Activated naive CD4-positive, alpha-beta T cell treated with anti-CD3 and anti-CD28 coated beads for 36 hours (primary cell): ENCODE measurements around the gene RAPH1. TPM values are rescaled to one million over a fixed set of nuclear protein-coding genes. Genes with fewer than 3 reads are reported as not detected.
"Not testable (repeated sequence)": the region's sequence is repeated elsewhere in the genome, so short reads cannot be mapped to it uniquely, and the experiment has no call there.

ENCODE experiments used
- CTCF ChIA-PET: fragments of 350-600 bp; sonication (Branson Sonifier 250); formaldehyde crosslinking; loops from one replicate; lab custom pipeline; 2021; ENCODE audit warnings: antibody characterized with exemption; lab: Charles Lee
- DNase-seq: peaks from one replicate; pipeline ENCODE4 v3.0.0-alpha.2; 2020
- H3K27ac Mint-ChIP-seq: one replicate; pipeline ENCODE4 v1.8.0; 2021; ENCODE audit warnings: mild to moderate bottlenecking, mixed read lengths
- H3K27me3 Mint-ChIP-seq: one replicate; pipeline ENCODE4 v1.8.0; 2021; ENCODE audit warnings: low read depth, mixed read lengths
- H3K36me3 Mint-ChIP-seq: one replicate; pipeline ENCODE4 v1.8.0; 2021; ENCODE audit warnings: low read depth, mixed read lengths
- H3K4me1 Mint-ChIP-seq: one replicate; pipeline ENCODE4 v1.8.0; 2021; ENCODE audit warnings: low read depth, mixed read lengths
- H3K4me3 Mint-ChIP-seq: one replicate; pipeline ENCODE4 v1.8.0; 2021; ENCODE audit warnings: mild to moderate bottlenecking, moderate library complexity, mixed read lengths
- H3K9me3 Mint-ChIP-seq: one replicate; pipeline ENCODE4 v1.8.0; 2021; ENCODE audit warnings: mixed read lengths
- intact Hi-C: fragments of 100-400 bp; cut with micrococcal nuclease; formaldehyde crosslinking; loops from one replicate; pipeline ENCODE4 v1.15.1; 2023
- total RNA-seq, 2 experiments: library from RNA; stranded (reverse); gene quantifications; one replicate each; pipeline ENCODE4 v1.2.3, GENCODE V29; 2021

Gene RAPH1
- total RNA-seq, 2 experiments from 2014 or later, result 8.6 to 11.9 TPM

- Mint-ChIP-seq H3K27ac (no peak overlapping the region), H3K36me3 (peaks cover 3% of the 10 kb centered on the region), H3K27me3 (no peaks in the 10 kb centered on the region), H3K4me3 (no peak overlapping the region), H3K4me1 (no peaks in the 10 kb centered on the region), H3K9me3 (no peaks in the 10 kb centered on the region)
- DNase-seq, result no peak
- intact Hi-C loops, result no loop called here
- CTCF ChIA-PET, result interaction anchor here (0.6 to 0.7 kb wide), 3 partner anchors 428 to 1031 kb away, joined by 3 read pairs; no protein-coding TSS in a partner anchor
Measured at GRCh38 chr2:203379156-203379555, 155.9 kb downstream of the RAPH1 start.

DNA sequence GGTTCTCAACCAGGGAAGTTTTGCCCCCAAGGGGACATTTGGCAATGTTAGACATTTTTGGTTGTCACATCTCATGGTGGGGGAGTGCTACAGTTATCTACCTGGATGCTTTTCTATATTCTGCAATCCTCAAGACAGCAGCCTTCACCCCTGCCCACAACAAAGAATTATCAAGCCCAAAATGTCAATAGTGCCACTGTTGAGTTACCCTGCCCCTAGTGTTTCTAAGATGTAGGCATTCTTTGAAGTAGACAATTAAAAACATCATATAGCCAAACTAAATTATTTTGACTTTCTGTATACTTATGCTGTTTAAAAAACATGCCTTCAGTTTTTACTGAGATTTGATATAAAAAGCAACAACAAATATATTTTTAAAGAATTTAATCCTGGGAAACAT lies 158.9 kb downstream of the RAPH1 start:
- no peak for DNase-seq
- no peaks in the 10 kb centered on the region for H3K4me1 Mint-ChIP-seq
- no peaks in the 10 kb centered on the region for H3K36me3 Mint-ChIP-seq
- no peak overlapping the region for H3K4me3 Mint-ChIP-seq
- no peaks in the 10 kb centered on the region for H3K27me3 Mint-ChIP-seq
- H3K9me3 Mint-ChIP-seq, result no peaks in the 10 kb centered on the region
- intact Hi-C loops, result no loop called here
- no peak overlapping the region for H3K27ac Mint-ChIP-seq
- CTCF ChIA-PET, result no interaction called here

- H3K27me3 Mint-ChIP-seq, intact Hi-C loops, H3K9me3 Mint-ChIP-seq, H3K27ac Mint-ChIP-seq, H3K4me1 Mint-ChIP-seq, DNase-seq, CTCF ChIA-PET, H3K4me3 Mint-ChIP-seq, H3K36me3 Mint-ChIP-seq: not testable (repeated sequence)
Measured at GRCh38 chr2:203372706-203373105, 162.4 kb downstream of the RAPH1 start.

GRCh38 chr2:203366639-203367466 lies 168.2 kb downstream of the RAPH1 start:
- DNase-seq, result no peak
- peaks cover 5% of the 10 kb centered on the region for H3K36me3 Mint-ChIP-seq
- intact Hi-C loops, result no loop called here
- H3K4me1 Mint-ChIP-seq, result no peaks in the 10 kb centered on the region
- H3K4me3 Mint-ChIP-seq, result no peak overlapping the region
- H3K9me3 Mint-ChIP-seq, result no peaks in the 10 kb centered on the region
- no peak overlapping the region for H3K27ac Mint-ChIP-seq
- H3K27me3 Mint-ChIP-seq, result no peaks in the 10 kb centered on the region
- CTCF ChIA-PET, result interaction anchor here (0.6 kb wide), 1 partner anchor 18 kb away, joined by 4 read pairs; no protein-coding TSS in a partner anchor

DNA sequence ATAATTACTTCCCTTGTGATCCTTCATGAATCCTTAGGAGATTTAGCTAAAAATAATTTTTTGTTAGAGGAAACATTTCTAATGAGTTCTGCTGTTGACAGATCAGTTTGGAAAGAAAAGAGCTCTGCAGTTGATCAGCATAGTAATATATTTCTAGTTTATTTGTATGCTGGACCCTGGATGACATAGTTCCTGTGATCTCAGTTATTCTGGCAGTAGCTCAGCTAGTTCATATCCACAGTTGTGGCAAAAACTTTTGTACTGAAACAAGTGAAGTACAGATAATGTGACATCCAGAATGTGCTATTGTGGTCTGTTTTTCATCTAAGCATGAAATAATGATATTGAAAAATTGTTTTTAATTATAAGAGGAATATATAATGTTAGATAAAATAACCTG lies 173.2 kb downstream of the RAPH1 start:
- Mint-ChIP-seq H3K27me3 (no peaks in the 10 kb centered on the region), H3K4me3 (no peak overlapping the region), H3K9me3 (no peaks in the 10 kb centered on the region), H3K27ac (no peak overlapping the region), H3K36me3 (peaks cover 4% of the 10 kb centered on the region), H3K4me1 (peaks cover 2% of the 10 kb centered on the region)
- CTCF ChIA-PET, result no interaction called here
- intact Hi-C loops, result no loop called here
- no peak for DNase-seq

DNA sequence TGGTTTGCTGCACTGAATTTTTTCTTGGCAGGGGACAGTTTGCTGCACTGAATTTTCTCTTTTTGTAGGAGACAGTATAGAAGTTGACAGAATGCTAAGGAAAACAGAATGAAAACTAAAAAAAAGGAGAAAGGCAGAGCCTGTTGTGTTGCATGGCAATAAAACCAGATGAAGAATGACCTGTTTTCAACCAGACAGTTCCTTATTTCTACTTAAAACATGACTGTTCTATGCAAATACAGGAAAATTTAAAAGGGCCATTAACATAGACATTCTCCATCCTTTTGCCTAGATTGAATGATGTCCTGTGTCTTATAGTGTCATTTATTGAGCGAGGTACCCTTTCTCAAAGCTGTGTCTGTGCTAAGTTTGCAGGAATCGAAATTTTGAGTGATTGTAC lies 173.6 kb downstream of the RAPH1 start:
- Mint-ChIP-seq H3K9me3 (no peaks in the 10 kb centered on the region), H3K27me3 (no peaks in the 10 kb centered on the region), H3K27ac (no peak overlapping the region)

DNA sequence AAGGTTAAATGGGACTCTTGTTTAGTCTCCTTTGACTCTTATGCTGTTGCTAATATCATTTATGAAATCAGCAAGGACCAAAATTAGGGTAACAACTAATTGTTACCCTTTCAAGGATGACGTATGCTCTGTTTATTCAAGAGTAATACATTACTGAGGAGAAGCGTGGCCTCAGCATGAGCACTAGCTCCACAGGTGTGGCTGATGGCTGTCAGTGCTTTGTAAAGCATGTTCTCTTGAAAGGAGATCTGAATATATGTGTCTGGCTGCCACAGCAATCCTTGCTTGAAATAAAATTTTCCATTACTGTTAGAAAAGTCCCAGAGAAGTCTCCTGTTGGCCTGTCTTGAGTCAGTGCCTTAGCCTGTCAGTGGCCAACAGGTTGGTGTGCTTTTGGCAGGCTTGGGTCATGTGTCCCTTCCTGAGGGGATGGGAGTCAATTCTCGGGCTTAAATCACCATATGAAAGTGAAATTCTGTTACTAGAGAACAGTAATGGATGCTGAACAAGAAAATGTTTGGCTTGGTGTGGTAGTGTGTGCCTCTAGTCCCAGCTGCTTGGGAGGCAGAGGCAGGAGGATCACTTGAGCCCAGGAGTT lies 174.2 kb downstream of the RAPH1 start:
- no peak overlapping the region for H3K4me3 Mint-ChIP-seq
- H3K9me3 Mint-ChIP-seq, result no peaks in the 10 kb centered on the region
- H3K4me1 Mint-ChIP-seq, result peaks cover 2% of the 10 kb centered on the region
- H3K36me3 Mint-ChIP-seq, result peaks cover 4% of the 10 kb centered on the region
- no peaks in the 10 kb centered on the region for H3K27me3 Mint-ChIP-seq
- intact Hi-C loops, result no loop called here
- H3K27ac Mint-ChIP-seq, result no peak overlapping the region
- no peak for DNase-seq
- CTCF ChIA-PET, result no interaction called here

More for the DNA sequence above, 173.6 kb downstream of the RAPH1 start:
- DNase-seq, result no peak
- peaks cover 2% of the 10 kb centered on the region for H3K4me1 Mint-ChIP-seq
- peaks cover 4% of the 10 kb centered on the region for H3K36me3 Mint-ChIP-seq
- intact Hi-C loops, result no loop called here
- CTCF ChIA-PET, result no interaction called here
- no peak overlapping the region for H3K4me3 Mint-ChIP-seq

- H3K9me3 Mint-ChIP-seq, result no peaks in the 10 kb centered on the region
- CTCF ChIA-PET, result no interaction called here
- no peak overlapping the region for H3K27ac Mint-ChIP-seq
Measured at GRCh38 chr2:203359450-203359849, 175.7 kb downstream of the RAPH1 start.

DNA sequence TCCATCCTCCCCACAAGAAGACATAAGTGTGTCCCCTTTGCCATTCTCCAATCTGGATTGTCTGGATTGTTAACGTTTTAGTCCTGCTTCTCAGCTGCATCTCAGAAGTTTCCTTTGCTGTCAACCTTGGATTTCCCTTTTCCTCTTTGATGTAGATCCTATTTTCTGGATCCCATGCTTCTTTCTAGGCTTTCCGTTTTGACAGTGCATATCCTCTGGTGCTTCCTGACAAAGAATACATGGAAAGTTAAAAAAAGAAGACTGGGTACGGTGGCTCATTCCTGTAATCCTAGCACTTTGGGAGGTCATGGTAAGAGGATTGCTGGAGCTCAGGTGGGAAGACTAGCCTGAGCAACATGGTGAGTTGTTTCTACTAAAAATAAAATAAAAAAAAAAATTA lies 180.1 kb downstream of the RAPH1 start:
- CTCF ChIA-PET, result no interaction called here
- no peaks in the 10 kb centered on the region for H3K9me3 Mint-ChIP-seq
- H3K4me1 Mint-ChIP-seq, result no peaks in the 10 kb centered on the region
- intact Hi-C loops, result no loop called here
- no peaks in the 10 kb centered on the region for H3K27me3 Mint-ChIP-seq
- H3K36me3 Mint-ChIP-seq, result peaks cover 4% of the 10 kb centered on the region
- no peak overlapping the region for H3K27ac Mint-ChIP-seq
- no peak overlapping the region for H3K4me3 Mint-ChIP-seq
- DNase-seq, result no peak

More at GRCh38 chr2:203359450-203359849, 175.7 kb downstream of the RAPH1 start:
- intact Hi-C loops, result no loop called here
- DNase-seq, result no peak
- Mint-ChIP-seq H3K36me3 (peaks cover 4% of the 10 kb centered on the region), H3K27me3 (no peaks in the 10 kb centered on the region), H3K4me1 (peaks cover 2% of the 10 kb centered on the region), H3K4me3 (no peak overlapping the region)

DNA sequence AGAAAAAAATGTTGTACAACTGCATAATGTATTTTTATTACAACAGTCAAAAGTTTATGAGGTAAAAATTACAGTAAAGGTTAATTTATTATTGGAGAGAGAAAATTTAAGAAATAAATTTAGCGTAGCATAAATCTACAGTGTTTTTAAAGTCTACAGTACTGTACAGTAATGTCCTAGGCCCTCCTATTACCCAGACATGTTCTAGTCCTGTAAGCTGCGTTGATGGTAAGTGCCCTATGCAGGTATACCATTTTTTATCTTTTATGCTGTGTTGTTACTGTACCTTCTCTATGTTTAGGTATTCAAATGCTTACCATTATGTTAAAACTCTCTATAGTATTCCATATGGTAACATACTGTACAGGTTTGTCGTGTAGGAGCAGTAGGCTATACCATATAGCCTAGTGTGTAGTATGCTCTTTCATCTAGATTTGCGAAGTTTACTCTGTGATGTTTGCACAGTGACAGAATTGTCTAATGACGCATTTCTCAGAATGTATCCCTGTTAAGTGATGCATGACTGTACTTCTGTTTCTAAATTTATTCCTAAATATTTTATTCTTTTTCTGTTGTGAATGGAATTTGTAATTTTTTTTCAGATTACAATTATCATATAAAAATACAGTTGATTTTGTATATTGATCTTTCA lies 182.4 kb downstream of the RAPH1 start:
- Mint-ChIP-seq H3K36me3 (no peaks in the 10 kb centered on the region), H3K27me3 (no peaks in the 10 kb centered on the region), H3K4me3 (no peak overlapping the region), H3K27ac (no peak overlapping the region), H3K9me3 (no peaks in the 10 kb centered on the region), H3K4me1 (no peaks in the 10 kb centered on the region)
- no peak for DNase-seq
- CTCF ChIA-PET, result no interaction called here
- intact Hi-C loops, result no loop called here

DNA sequence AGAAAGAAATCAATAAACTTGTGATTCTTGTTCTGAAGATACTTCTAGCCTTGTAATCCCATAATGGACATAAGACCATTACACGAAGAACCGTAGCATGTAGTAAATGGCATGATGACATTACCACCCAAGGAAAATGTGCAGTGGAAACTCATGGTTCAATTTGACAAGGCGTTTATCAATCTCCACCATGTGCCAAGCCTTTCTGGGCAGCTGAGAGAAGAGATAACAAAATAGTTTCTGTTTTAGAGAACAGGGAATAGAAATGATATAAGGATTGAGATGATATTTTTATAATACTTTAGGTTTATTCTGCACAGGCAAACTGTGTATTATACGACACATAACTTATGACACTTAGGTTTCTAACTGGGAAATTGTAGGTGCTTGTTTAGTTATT lies 187.7 kb downstream of the RAPH1 start:
- no peaks in the 10 kb centered on the region for H3K9me3 Mint-ChIP-seq
- no peak overlapping the region for H3K27ac Mint-ChIP-seq
- CTCF ChIA-PET, result no interaction called here
- no peak for DNase-seq
- peaks cover 9% of the 10 kb centered on the region for H3K36me3 Mint-ChIP-seq
- H3K4me1 Mint-ChIP-seq, result no peaks in the 10 kb centered on the region
- no peak overlapping the region for H3K4me3 Mint-ChIP-seq
- intact Hi-C loops, result no loop called here
- H3K27me3 Mint-ChIP-seq, result no peaks in the 10 kb centered on the region

DNA sequence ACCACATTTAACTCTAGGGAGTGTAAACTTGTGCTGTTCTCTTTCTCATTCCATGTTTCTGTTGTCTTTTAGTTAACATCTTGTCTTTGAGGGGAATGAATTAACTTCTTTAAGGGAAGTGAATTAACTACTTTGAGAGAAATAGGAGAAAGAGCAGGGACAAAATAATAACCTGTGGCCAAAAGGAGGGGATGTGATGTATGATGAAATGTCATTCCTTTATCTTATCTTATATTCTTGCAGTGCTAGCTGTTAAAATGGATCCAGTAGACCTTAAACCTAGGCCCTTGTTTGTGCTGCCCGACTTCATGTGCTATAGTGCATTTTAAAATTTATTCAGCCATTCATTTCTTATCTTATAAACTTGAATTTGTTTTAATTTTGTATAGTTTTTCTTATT lies 188.5 kb downstream of the RAPH1 start:
- peaks cover 9% of the 10 kb centered on the region for H3K36me3 Mint-ChIP-seq
- no peaks in the 10 kb centered on the region for H3K9me3 Mint-ChIP-seq
- no peak overlapping the region for H3K4me3 Mint-ChIP-seq
- intact Hi-C loops, result no loop called here
- no peak for DNase-seq
- H3K27me3 Mint-ChIP-seq, result no peaks in the 10 kb centered on the region
- no peak overlapping the region for H3K27ac Mint-ChIP-seq
- CTCF ChIA-PET, result interaction anchor here (0.6 kb wide), 1 partner anchor 208 kb away, joined by 4 read pairs; no protein-coding TSS in a partner anchor
- H3K4me1 Mint-ChIP-seq, result no peaks in the 10 kb centered on the region
